ENCODE measurements around the gene SLC2A4.

- peak; percentile 83 for TF ChIP-seq POLR2A (IDR thresholded peaks at IDR 0.05; ENCODE audit: low read length)
- TF ChIP-seq GATA1 (IDR thresholded peaks at IDR 0.05; ENCODE audit: low read depth, low read length): no peak
These were observed 27.3 kb downstream of the SLC2A4 start for GRCh38 chr17:7308625-7309433.

Data from erythroblast (primary cell).